Measurements from ENCODE around the gene BRICD5. TPM values are rescaled to one million over a fixed set of nuclear protein-coding genes. Genes with fewer than 3 reads are reported as not detected.
"Not testable (repeated sequence)": the region's sequence is repeated elsewhere in the genome, so short reads cannot be mapped to it uniquely, and the experiment has no call there.

The BRICD5 gene
- total and polyA plus RNA-seq, 5 experiments from 2014 or later, result 0.11 to 27.0 (median 13.4) TPM; not detected in 1

DNA sequence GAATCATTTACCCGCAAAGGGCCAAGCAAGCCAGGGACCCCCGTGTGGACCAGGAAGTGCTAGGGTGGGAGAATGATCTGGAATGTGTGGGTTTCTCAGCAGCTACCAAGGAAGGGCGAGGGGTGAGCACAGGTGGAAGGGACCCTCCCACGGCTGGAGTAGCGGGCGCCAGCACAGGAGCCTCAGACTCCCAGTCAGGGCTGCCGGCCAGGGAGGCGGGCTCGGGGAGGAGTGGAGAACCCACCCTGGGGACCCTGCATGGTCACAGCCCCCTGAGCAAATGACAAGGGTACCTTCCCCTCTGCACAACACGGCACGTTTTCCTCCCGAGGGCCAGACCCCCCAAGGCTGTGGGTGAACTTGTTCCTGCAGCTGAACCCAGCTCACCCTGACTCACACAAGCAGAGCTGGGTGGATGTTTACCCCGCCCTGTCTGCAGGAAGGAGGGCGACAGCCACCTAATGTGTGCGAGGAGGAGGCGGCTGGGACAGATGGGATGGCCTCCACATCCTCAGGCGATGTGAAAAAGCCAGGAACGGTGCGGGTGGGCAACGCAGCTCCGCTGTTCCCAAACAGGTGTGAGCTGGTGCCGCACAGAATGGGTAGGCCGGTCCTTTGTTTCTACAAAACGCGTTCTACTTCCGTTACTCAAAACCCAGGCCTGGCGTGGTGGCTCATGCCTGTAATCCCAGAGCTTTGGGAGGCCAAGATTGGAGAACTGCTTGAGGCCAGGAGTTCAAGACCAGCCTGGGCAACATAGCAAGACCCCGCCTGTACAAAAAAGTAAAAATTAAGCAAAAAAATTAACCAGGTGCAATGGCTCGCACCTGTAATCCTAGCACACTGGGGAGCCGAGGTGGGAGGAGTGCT lies 34.5 kb upstream of the BRICD5 start:
- peaks cover 0 to 3% (median 0%) of the 10 kb centered on the region in 3 donors for H3K36me3 Mint-ChIP-seq
- ATAC-seq, result no peak

GRCh38 chr16:2244301-2244700 lies 33.6 kb upstream of the BRICD5 start:
- ATAC-seq (no peak), DNase-seq (peak in 1 of 10 donors; percentile 53)
- Mint-ChIP-seq H3K27me3 (no peaks in the 10 kb centered on the region), H3K4me3 (no peak overlapping the region), H3K4me1 (no peaks in the 10 kb centered on the region), H3K27ac (no peak overlapping the region), H3K36me3 (peaks cover 0 to 3% (median 0%) of the 10 kb centered on the region in 3 donors), H3K9me3 (no peaks in the 10 kb centered on the region)
- POLR2A ChIA-PET, result no interaction called here

More for the DNA sequence above, 34.5 kb upstream of the BRICD5 start:
- no peak overlapping the region for H3K4me3 Mint-ChIP-seq
- H3K27me3 Mint-ChIP-seq, result no peaks in the 10 kb centered on the region
- DNase-seq, result peak in 1 of 10 donors; percentile 56
- H3K27ac Mint-ChIP-seq, result peak overlapping the region in 1 of 10 donors; percentile 34
- no peaks in the 10 kb centered on the region for H3K9me3 Mint-ChIP-seq
- peaks cover 0 to 3% (median under 1%) of the 10 kb centered on the region in 4 donors for H3K4me1 Mint-ChIP-seq
- POLR2A ChIA-PET, result no interaction called here

DNA sequence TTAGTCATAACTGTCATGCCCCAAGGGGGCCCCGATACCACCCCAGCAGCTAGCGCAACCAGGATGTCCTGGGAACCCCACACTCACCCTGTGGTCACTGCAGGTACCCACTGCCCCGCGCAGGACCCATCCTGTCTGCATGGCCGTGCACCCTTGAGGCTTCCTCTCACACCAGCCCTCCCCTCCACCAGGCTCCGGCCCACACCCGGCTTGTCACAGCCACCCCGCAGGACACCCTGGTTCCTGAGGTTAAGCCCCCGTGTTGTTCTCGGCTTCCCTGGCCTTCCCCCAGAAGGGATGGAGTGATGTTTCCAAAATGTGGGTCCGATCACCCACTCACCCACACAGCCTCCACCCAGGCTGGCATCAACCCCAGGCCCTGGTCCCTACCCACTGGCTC lies 33.1 kb upstream of the BRICD5 start:
- POLR2A ChIA-PET, result no interaction called here
- Mint-ChIP-seq H3K9me3 (no peaks in the 10 kb centered on the region), H3K4me3 (no peak overlapping the region), H3K27me3 (no peaks in the 10 kb centered on the region), H3K36me3 (peaks cover 0 to 3% (median 0%) of the 10 kb centered on the region in 3 donors), H3K4me1 (no peaks in the 10 kb centered on the region), H3K27ac (no peak overlapping the region)
- ATAC-seq (no peak), DNase-seq (peak in 1 of 10 donors; percentile 15)

DNA sequence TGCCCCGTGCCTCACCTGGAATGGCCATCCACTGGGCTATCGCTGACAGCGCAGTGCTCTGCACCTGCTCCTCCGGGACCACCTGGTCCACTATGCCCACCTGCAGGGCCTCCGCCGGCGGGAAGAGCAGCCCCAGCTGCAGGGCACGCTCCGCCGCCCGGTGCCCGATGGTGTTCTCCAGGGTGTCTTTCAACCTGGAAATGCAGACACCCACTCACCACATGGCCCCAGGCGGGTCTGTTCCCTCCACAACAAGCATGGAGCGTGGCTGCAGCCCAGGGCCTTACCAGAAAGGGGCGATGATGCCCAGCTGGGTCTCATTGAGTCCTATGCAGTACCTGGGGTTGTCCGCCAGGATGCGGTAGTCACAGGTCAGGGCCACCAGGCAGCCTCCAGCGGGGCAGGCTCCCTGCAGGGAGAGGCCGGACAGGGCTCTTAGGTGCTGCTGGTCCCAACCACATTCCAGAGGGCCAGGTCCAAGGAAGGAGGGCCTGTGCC lies 32.4 kb upstream of the BRICD5 start:
- POLR2A ChIA-PET, result no interaction called here
- no peaks in the 10 kb centered on the region for H3K9me3 Mint-ChIP-seq
- DNase-seq (peak in 1 of 10 donors; percentile 63), ATAC-seq (no peak)
- H3K4me3 Mint-ChIP-seq, result no peak overlapping the region
- no peaks in the 10 kb centered on the region for H3K27me3 Mint-ChIP-seq
- peaks cover 0 to 3% (median 0%) of the 10 kb centered on the region in 3 donors for H3K36me3 Mint-ChIP-seq
- H3K4me1 Mint-ChIP-seq, result no peaks in the 10 kb centered on the region
- H3K27ac Mint-ChIP-seq, result peak overlapping the region in 1 of 10 donors; percentile 62

DNA sequence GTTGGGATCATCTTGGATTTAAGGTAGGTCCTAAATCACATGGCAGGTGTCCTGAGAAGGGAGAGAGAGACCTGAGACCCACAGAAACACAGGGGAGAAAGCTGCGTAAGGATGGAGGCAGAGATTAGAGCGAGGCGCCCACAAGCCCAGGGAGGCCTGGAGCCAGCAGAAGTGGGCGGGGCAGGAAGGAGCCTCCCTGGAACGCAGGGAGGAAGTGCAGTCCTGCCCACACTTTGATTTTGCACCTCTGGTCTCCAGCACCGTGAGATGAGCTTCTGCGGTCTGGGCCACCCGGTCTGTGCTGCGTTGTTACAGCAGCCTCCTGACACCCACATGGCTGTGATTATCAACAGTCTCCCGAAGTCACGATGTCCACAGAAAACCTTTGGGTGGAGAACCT lies 31.9 kb upstream of the BRICD5 start:
- no peak overlapping the region for H3K4me3 Mint-ChIP-seq
- H3K9me3 Mint-ChIP-seq, result no peaks in the 10 kb centered on the region
- peak overlapping the region in 1 of 10 donors; percentile 25 for H3K27ac Mint-ChIP-seq
- ATAC-seq (no peak), DNase-seq (no peak)
- POLR2A ChIA-PET, result no interaction called here
- no peaks in the 10 kb centered on the region for H3K27me3 Mint-ChIP-seq
- no peaks in the 10 kb centered on the region for H3K4me1 Mint-ChIP-seq
- H3K36me3 Mint-ChIP-seq, result peaks cover 0 to 3% (median 0%) of the 10 kb centered on the region in 3 donors

GRCh38 chr16:2240331-2240730 lies 29.7 kb upstream of the BRICD5 start:
- H3K27ac Mint-ChIP-seq, H3K4me3 Mint-ChIP-seq, H3K9me3 Mint-ChIP-seq, POLR2A ChIA-PET, ATAC-seq, DNase-seq, H3K36me3 Mint-ChIP-seq, H3K4me1 Mint-ChIP-seq, H3K27me3 Mint-ChIP-seq: not testable (repeated sequence)

DNA sequence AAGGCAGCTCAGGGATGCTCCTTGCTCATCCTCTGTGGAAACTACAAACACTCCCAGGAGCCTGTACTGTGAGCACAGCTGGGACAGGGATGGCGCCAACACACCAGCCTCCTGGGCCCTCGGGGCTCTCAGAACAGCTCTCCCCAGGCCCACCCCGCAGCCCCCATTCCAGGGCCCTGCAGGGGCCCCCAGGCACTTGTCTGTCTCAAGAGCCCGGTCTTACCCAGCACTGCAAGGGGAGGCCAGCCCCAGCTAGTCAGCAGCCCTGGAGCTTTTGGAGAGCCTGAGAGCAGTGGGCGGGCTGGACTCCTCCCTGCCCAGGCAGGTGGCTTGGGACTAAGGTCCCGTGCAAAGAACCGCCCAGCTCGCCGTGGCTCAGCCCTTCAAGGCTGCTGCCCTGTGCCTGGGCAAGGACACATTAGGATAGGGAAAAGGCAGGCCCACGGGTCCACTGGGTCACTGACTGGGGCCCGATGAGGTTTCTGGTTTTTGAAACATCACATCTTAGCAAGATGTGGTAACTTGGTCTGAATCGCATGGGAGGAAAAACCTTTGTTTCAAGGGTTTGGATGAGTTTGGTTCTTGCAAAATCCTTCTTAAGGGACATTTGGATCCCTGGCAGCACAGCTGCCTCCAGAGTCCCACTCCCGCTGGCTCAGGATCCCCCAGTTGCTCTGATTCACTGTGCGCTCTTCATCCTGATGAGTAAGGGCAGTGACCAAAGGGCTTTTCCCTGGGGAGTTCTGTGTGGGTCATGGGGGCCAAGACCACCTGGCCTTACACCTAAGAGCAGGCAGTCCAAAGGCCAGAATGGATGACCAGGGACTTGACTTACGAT lies 28.4 kb upstream of the BRICD5 start:
- peaks cover 0 to 5% (median 0%) of the 10 kb centered on the region in 5 donors for H3K27me3 Mint-ChIP-seq
- ATAC-seq, result no peak
- peak overlapping the region in 1 of 10 donors; percentile 7 for H3K27ac Mint-ChIP-seq
- POLR2A ChIA-PET, result interaction anchor here (1.9 kb wide), 1 partner anchor 12 kb away, joined by 7 read pairs; the partner anchor contains the start of gene ECI1
- H3K9me3 Mint-ChIP-seq, result no peaks in the 10 kb centered on the region
- H3K4me1 Mint-ChIP-seq, result peaks cover 0 to 3% (median 0%) of the 10 kb centered on the region in 4 donors
- peak in 1 of 10 donors; percentile 56 for DNase-seq
- peaks cover 0 to 15% (median 8%) of the 10 kb centered on the region in 3 donors for H3K36me3 Mint-ChIP-seq
- no peak overlapping the region for H3K4me3 Mint-ChIP-seq

DNA sequence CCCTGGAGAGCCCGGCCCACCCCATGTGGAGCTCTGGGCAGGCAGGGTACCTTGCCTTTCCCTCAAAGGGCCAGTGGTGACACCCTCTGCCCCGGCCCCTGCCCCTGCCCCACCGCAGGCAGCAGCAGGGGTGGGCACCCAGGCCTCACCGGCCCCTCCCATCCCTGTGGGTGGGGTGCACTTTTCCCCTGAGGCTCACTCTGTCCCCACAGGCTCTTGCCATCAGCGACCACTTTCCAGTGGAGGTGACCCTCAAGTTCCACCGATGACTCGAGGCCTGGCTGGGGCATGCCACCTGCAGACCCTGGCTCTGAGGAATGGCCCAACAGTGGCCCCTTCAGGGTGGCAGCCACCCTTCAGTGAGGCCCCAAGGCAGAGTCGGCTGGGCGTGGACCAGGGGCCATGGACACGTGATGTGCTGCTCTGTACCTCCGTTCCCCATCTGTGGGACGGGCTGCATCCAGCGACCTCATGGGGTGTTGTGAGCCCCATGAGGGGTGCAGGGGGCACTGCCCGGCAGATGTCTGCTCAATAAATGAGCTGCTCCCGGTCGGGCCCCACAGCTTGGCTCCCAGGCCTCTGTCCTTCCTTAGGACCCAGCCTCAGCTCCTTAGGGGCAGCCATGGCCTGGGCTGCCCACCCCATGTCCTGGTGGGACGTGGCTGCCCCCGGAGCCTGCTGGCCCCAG lies 27.6 kb upstream of the BRICD5 start:
- Mint-ChIP-seq H3K36me3 (peaks cover 0 to 19% (median 11%) of the 10 kb centered on the region in 3 donors), H3K4me1 (peaks cover 0 to 3% (median 0%) of the 10 kb centered on the region in 4 donors), H3K9me3 (no peaks in the 10 kb centered on the region), H3K27ac (no peak overlapping the region), H3K4me3 (no peak overlapping the region), H3K27me3 (peaks cover 0 to 8% (median 0%) of the 10 kb centered on the region in 5 donors)
- POLR2A ChIA-PET, result interaction anchor here (0.6 to 1.9 kb wide), 3 partner anchors 13 to 767 kb away, joined by 3 to 7 read pairs (median 3); partner anchors contain the start of genes ECI1 and TBC1D24
- ATAC-seq, result no peak
- DNase-seq, result peak in 1 of 10 donors; percentile 46

DNA sequence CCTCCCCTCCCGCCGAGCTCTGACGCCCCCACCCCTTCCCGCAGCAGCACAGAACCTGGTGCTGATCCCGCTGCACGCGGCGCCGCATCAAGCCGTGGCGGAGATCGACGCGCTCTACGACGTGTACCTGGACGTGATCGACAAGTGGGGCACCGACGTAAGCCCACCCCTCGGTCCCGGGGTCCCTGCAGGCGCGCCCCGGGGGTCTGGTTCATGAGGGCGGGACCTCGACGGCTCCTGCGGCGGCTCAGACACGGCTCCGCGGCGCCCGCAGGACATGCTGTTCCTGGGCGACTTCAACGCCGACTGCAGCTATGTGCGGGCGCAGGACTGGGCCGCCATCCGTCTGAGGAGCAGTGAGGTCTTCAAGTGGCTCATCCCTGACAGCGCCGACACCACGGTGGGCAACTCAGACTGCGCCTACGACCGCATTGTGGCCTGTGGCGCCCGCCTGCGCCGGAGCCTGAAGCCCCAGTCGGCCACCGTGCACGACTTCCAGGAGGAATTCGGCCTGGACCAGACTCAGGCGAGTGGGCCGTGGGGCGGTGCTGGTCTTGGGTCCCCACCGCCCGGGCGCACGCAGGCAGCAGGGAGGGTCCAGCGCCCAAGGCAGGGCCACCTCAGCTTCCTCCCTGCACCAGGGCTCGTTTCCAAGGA lies 27.0 kb upstream of the BRICD5 start:
- Mint-ChIP-seq H3K9me3 (no peaks in the 10 kb centered on the region), H3K36me3 (peaks cover 0 to 22% (median 14%) of the 10 kb centered on the region in 3 donors), H3K4me1 (peaks cover 0 to 3% (median 0%) of the 10 kb centered on the region in 4 donors), H3K4me3 (peak overlapping the region in 1 of 10 donors; percentile 18), H3K27me3 (peaks cover 0 to 8% (median 0%) of the 10 kb centered on the region in 5 donors), H3K27ac (no peak overlapping the region)
- POLR2A ChIA-PET, result interaction anchor here (0.6 to 1.4 kb wide), 2 partner anchors 237 to 767 kb away, joined by 3 read pairs; partner anchors contain the start of gene TBC1D24
- DNase-seq (peak in 1 of 10 donors; percentile 47), ATAC-seq (no peak)

DNA sequence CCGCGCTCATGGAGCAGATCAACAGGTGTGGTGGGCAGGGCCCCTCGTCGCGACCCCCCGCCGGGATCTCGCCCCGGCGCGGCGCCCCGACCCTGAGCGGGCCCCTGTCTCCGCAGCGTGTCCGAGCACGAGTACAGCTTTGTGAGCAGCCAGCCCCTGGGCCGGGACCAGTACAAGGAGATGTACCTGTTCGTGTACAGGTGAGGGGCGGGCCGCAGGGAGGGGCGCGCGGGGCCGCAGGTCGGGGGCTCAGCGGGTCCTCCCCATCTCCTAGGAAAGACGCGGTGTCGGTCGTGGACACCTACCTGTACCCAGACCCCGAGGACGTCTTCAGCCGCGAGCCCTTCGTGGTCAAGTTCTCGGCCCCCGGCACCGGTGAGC lies 26.4 kb upstream of the BRICD5 start:
- H3K4me1 Mint-ChIP-seq, result peaks cover 0 to 3% (median 0%) of the 10 kb centered on the region in 4 donors
- no peak overlapping the region for H3K27ac Mint-ChIP-seq

GRCh38 chr16:2236337-2237101 lies 25.9 kb upstream of the BRICD5 start, which contains the start of gene DNASE1L2:
DNASE1L2 (plus strand) TSS chr16:2236444; CDS start chr16:2236817, 373 bp downstream.
- POLR2A ChIA-PET, result interaction anchor here (0.6 to 1.3 kb wide), 3 partner anchors 11 to 859 kb away, joined by 3 to 7 read pairs (median 3); partner anchors contain the start of gene PGP
- H3K4me3 Mint-ChIP-seq, result no peak within 1 kb of the TSS
- H3K36me3 Mint-ChIP-seq, result peaks cover 0 to 27% (median 16%) of the 10 kb centered on the region in 3 donors
- H3K9me3 Mint-ChIP-seq, result no peaks in the 10 kb centered on the region
- peak in 1 of 2 donors; percentile 32 for ATAC-seq
- H3K27ac Mint-ChIP-seq, result no peak within 1 kb of the TSS
- H3K4me1 Mint-ChIP-seq, result peaks cover 0 to 3% (median 0%) of the 10 kb centered on the region in 4 donors
- DNase-seq, result peak in 1 of 10 donors; percentile 56
- peaks cover 0 to 8% (median 0%) of the 10 kb centered on the region in 5 donors for H3K27me3 Mint-ChIP-seq

More for the DNA sequence above, 26.4 kb upstream of the BRICD5 start:
- DNase-seq (peak in 1 of 10 donors; percentile 55), ATAC-seq (no peak)
- H3K9me3 Mint-ChIP-seq, result no peaks in the 10 kb centered on the region
- H3K27me3 Mint-ChIP-seq, result peaks cover 0 to 8% (median 0%) of the 10 kb centered on the region in 5 donors
- H3K4me3 Mint-ChIP-seq, result peak overlapping the region in 1 of 10 donors; percentile 18
- H3K36me3 Mint-ChIP-seq, result peaks cover 0 to 21% (median 15%) of the 10 kb centered on the region in 3 donors
- POLR2A ChIA-PET, result interaction anchor here (1.4 kb wide), 1 partner anchor 238 kb away, joined by 3 read pairs; the partner anchor contains the start of gene TBC1D24

Data from naive thymus-derived CD8-positive, alpha-beta T cell (primary cell).